Brain pericyte (primary cell): Measurements from ENCODE around the gene SERPINB12.

Experiments
- DNase-seq: peaks from one replicate; pipeline ENCODE4 v3.0.0-alpha.2; 2012; ENCODE audit warnings: low read depth, low spot score

The SERPINB12 gene

DNA sequence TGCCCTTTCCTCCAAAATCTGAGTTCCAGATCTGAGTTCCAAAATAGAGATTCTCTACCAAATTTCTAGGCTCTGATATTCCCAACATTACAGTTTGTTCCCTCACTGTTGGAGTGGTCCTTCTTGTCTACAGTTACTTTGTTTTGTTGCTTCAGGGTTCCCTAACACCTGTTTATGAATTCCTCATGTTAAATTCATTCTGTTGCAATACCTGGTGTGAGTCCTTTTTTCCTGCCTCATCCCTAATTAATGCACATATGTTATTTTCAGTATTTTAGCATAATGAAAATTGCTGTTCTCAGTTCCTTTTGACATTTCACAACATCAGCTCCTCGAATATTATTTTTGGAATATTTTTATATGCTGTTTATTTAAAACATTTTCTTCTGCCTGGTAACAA is 61.2 kb downstream of the SERPINB12 start:
- no peak for DNase-seq

DNA sequence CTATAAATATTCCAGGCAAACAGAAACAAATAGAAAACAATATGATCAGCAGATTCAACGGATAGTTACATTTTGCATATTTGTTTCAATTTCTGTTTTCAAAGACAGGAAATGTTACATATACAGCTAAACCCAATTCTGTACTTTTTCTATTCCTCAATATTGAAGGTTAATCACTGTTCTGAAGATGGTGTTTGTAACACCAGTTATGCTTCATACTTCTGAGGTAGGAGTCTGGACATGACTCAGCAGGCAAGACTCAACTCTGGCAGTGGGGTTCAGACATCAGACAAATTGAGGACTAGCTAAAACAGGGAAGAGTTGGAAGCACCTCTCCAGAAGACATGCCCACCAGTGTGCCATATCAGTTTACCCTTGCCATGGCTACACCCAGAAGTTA is 61.6 kb downstream of the SERPINB12 start:
- no peak for DNase-seq

DNA sequence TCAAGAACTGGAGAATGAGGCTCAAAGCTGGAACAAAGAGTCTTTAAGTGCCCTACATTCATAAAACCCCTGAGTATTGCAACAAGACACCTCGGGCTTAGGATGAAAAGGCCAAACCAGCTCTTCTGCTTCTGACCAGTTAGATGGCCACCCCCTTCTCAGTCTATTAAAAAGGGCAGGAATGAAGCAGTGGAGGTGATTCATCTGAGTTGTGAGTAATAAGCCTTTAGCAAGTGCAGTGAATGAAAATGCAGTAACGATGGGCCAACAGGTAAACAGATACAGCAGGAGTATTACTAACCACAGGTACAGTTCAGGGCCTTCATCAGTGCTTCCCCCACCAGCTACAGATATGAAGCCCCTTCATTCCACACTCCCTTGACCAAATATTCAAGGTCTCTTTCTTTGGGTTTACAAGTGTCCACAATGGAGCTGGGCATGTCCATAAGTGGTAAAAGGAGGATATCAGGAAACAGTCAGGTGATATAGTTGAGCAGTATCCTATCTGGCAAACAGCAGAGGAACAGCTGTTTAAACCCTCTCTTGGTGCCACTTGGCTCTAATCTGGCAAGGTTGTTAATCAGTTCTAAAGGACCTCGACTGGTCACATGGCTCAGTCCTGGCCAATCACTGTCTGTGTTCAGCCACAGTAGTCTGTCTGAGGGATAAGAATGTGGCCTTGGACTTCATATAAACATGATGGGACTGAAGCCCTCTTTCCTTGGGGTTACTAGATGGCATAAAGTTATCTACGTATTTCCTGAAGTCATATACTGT is 62.8 kb downstream of the SERPINB12 start:
- no peak for DNase-seq

DNA sequence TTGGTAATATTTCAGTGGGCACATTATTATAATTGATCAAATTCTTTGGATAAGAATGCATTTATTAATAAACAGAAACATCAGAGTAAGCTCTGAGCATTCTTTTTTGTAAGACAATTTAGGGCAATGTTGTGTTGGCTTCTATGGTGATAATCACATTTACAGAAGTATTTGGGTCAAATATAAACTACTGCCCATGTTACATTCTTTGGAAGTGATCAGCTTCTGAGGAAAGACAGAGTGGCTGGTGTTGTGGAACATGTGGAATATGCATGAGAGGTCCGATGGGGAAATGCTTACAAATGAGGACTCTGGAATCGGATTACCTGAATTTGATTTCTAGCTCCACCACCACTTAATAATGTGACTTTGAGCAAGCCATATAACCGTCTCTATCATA is 64.4 kb downstream of the SERPINB12 start:
- no peak for DNase-seq

DNA sequence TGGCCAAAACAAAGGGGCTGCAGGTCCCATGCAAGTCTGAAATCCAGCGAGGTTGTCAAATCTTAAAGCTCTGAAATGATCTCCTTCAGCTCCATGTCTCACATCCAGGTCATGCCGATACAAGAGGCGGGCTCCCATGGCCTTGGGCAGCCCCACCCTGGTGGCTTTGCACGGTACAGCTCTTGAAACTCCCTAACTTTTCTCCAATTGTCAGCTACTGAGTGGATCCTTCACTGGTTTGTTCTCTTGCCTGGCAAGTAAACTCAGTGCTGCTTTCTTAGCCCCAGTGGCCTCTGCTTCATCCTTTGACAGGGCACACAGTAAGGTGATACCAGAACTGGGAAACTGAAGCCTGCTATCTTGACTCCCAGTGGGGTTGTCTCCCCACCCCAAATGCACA is 71.3 kb downstream of the SERPINB12 start:
- DNase-seq = no peak

DNA sequence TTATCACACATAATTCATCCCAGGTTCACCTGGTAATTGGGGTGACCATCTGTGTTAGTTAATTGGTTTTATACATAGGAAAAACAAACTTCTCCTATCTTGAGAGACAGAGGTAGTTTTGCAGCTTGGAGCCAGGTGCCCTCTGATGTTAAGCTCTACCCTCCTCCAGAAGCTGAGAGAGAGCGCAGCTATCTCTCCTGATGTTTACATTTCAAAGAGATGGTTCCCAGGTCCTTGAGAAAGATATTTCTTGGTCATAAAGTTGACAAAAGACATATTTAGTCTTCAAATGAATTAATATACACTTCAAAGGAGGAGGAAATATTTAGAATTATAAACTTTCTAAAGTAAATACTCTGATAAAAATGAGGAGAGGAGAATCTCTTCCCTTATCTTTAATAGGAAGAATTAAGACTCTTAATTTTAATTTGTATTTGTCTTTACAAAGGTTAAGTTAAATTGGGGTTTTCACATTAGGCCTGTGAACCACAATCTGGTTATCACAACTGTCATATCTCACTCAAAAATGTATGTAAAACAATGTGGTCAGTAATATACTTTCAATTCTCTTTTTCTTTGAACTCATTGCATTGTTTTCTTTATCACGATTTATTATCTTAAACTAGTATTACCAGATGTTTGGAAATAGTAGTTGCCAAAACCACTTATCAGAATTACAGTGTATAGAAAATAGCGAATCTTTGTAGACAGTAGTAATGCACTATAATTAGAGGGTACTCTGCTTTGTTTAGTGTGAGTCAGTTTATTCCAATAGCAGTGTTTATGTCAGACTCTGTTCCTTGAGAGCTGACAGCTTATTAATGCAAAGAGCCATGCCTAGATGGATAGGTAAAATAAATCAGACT is 75.1 kb downstream of the SERPINB12 start:
- no peak for DNase-seq

DNA sequence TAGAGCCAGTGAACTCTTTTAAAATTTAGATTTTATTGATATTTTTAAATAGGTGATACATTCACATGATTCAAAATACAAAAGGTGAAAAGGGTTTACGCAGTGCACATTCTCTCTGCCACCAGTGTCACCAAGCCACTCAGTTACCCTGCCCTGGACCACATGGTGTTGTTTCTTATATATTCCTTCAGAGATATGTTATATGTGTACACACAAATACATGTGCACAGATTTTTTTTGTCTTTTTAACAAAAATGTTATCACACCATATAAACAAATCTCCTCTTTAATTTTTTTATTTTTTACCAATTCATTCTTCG is 75.7 kb downstream of the SERPINB12 start:
- no peak for DNase-seq
